ENCODE data around the gene SC5D.

SC5D gene, protein sequence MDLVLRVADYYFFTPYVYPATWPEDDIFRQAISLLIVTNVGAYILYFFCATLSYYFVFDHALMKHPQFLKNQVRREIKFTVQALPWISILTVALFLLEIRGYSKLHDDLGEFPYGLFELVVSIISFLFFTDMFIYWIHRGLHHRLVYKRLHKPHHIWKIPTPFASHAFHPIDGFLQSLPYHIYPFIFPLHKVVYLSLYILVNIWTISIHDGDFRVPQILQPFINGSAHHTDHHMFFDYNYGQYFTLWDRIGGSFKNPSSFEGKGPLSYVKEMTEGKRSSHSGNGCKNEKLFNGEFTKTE

GRCh38 chr11:121292495-121293287, at the start of gene SC5D:
Gene SC5D (plus strand): TSS chr11:121292771. CDS start chr11:121303376, 10,605 bp downstream.
- DNase-seq = peak; percentile 96

DNA sequence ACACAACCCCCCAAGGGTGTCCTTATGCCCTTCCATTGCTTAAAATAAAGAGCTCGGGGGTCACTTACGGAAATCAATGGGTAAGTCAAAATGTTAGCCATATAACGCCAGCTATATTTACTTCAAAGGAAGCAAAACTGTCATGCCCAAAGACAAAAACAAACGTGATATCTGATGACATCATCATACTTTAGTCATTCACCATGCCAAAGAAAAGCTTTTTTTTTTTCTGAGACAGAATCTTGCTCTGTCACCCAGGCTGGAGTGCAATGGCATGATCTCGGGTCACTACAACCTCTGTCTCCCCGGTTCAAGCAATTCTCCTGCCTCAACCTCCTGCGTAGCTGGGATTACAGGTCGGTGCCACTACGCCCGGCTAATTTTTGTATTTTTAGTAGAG, 47.7 kb upstream of the SC5D start:
- no peak for DNase-seq

DNA sequence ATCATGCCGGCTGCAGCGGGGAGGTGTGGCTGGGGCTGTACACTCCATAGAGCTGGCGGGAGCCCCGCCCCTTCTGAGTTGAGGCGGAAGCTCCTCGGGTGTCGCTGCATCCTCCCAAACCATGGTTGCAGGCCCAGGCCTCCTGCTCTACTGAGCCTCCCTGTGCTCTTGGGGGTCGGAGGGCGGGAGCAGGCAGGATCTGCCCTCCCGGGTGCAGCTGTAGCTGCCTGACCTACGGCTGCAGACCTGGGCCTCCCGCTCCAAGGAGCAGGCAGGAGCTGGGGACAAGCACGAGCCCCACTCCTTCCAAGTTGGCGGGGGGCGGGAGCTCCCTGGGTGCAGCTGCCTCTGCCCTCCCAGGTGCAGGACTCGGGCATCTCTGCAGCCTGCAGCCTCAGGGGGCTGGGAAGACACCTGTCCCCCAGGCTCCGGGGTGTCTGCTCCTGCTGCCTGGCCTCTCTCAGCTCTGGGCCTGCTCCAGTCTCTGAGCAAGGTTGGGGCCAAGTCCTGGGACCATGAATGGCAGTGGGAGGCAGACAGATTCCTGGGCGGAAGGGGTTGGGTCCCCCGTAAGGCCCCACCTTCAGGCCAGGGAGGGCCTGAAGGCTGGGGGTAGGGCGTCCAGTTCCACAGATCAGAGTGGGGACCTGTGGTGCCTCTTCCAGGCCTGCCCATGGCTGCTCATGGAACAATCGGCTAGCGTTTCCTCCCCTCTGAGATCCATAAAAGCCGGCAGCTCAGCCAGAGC, 46.4 kb upstream of the SC5D start:
- no peak for DNase-seq

GRCh38 chr11:121246769-121247035, 45.9 kb upstream of the SC5D start:
- no peak for DNase-seq

DNA sequence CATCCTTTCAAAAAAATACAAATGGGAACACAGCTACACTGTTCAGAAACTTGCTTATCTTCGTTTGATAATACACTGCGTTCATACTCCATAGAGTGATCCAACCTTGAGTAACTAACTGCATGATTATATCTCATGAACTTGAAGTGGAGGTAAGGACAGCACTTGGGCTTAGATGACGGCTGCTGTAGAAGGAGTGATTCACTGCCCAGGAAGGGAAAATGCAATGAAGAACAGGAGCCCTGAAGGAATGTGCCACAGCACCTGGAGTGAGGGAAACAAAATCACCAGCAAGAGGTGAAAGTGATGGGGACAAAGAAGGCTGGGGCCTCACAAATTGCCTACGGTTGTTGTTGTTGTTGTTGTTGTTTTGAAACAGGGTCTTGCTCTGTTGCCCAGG, 44.1 kb upstream of the SC5D start:
- no peak for DNase-seq

DNA sequence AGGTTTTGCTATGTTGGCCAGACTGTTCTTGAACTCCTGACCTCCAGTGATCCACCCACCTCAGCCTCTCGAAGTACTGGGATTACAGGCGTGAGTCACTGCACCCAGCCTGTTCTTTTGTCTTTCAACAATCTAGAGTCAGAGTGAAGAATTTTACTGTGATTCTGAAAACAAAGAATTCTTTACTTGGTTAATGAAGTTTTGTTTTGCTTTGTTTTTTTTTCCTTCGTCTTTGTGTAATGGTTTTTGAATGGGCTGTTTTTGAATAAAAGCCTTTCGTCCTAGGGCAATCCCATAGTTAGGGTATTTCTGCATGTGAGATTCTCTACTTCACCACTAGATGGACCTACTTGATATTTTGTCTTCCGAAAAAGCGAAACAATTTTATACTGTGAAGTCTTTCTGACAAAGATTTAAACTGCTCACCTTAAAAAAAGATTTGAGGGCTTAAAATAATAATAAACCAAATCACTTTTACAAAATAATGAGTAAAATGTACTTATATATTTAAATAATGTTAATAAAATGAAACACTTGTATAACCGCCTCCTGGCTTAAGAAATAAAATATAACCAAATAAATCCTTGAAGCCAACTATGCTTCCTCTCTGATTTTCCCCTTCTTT, 43.4 kb upstream of the SC5D start:
- DNase-seq = peak; percentile 37

DNA sequence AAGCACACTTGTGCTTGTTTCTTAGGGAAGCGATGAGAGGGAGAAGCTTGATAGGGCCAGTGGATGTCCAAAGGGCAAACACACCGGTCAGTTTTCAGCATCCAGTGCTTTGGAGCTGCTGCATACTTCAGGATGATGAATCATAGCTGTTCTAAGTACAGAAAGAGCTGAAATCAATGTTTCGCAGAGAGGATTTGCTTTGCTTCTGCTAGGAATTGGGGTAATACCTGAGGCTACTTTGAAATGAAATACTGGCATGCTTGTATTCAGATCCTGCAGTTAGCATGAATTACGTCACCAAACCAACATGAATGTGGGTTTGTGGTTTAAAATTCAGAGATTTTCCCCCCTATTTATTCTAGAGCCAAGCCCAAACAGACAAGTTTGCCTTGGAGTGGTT, 41.7 kb upstream of the SC5D start:
- no peak for DNase-seq

GRCh38 chr11:121253951-121254350, 38.6 kb upstream of the SC5D start:
- no peak for DNase-seq

DNA sequence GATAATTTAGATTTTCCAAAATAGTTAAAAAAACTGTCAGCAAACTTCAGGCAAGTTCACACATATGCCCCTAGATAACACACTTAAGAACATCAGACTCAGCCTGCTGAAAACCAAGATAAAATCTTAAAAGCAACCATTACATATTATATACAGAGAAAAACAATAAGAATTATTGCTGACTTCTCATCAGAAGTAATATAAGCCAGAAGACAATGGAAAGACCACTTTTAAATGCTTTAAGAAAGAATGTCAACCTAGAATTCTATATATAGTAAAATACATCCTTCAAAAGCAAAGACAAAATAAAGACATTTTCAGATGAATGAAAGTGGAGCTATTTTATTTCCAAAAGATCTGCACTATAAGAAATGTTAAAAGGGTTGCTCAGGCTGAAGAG, 37.8 kb upstream of the SC5D start:
- DNase-seq = no peak

GRCh38 chr11:121255473-121256125, 37.0 kb upstream of the SC5D start:
- no peak for DNase-seq

GRCh38 chr11:121257289-121257688, 35.3 kb upstream of the SC5D start:
- DNase-seq = no peak

DNA sequence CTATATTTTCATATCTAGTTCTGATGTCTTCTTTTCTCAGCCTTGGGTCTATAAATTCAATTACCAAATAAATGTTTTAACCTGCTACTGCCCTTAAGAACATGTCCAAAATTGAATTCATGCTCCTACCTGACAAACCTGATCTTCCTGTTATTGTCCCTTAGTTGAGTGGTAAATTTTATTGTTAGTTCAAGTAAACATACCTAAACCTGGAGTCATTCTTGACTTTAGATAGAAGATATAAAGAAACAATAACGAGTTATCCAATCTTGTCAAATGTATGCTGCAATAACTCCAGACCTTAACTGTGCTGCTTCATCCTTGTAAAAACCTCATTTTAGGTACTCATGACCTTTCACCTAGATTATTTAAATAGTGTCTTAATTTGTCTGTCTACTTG, 34.6 kb upstream of the SC5D start:
- no peak for DNase-seq

DNA sequence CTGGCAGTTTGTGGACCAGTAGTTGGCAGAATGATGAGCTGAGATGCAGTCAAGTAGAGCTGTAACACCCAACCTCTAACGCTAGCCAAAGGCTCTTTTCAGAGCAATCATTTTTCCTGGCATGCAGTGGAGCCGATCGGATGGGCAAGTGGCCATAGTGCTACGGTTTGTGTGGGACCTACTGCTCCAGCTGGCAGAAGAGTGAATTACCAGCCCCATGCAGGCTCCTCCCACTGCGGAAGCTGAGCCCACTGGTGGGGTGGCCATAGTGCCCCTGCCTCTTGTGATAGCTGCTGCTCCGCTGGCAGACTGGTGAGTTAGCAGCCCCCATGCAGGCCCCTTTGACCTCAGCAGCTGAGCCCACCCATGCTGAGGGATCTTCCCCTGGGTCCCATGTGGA, 27.0 kb upstream of the SC5D start:
- no peak for DNase-seq

DNA sequence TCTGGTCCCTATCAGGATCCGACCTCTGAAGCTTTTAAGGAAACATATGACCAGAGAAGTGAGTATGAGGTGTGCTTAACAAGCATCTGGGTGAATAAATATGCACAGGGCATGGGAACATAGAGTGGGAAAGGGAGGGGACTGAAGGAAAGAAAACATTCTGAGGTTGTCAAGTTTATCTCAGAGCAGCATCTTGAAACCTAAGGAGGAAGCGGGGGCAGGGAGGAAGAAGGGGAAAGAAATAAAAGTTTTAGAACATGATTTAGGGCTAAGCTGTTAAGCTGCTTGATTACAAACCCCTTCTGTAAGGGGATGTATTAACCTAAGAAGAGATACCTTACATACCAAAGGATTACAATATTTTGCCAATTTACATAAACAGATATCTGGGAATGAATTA, 24.0 kb upstream of the SC5D start:
- no peak for DNase-seq

- DNase-seq = no peak
These were observed 22.4 kb upstream of the SC5D start for GRCh38 chr11:121270001-121270678.

DNA sequence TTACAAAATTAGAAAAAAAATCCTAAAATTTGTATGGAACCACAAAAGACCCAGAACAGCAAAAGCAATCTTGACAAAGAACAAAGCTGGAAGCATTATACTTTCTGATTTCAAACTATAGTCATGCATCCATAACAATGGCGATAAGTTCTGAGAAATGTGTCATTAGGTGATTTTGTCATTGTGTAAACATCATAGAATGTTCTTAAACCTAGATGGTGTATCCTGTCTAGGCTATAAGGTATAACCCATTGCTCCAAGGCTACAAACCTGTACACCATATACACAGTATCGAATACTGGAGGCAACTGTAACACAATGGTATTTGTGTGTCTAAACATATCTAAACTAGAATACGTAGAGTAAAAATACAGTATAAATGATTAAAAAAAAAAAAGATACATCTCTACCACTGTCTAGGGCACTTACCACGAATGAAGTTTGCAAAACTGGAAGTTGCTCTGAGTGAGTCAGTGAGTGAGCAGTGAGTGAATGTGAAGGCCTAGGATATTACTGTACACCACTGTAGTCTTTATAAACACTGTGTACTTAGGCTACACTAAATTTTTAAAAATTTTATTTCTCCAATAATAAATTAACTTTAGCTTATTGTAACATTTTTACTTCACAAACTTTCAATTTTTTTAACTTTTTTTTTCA, 18.1 kb upstream of the SC5D start:
- no peak for DNase-seq

GRCh38 chr11:121281698-121282097, 10.9 kb upstream of the SC5D start:
- DNase-seq = no peak

- DNase-seq = no peak
These were observed 10.2 kb upstream of the SC5D start for GRCh38 chr11:121282386-121282785.

DNA sequence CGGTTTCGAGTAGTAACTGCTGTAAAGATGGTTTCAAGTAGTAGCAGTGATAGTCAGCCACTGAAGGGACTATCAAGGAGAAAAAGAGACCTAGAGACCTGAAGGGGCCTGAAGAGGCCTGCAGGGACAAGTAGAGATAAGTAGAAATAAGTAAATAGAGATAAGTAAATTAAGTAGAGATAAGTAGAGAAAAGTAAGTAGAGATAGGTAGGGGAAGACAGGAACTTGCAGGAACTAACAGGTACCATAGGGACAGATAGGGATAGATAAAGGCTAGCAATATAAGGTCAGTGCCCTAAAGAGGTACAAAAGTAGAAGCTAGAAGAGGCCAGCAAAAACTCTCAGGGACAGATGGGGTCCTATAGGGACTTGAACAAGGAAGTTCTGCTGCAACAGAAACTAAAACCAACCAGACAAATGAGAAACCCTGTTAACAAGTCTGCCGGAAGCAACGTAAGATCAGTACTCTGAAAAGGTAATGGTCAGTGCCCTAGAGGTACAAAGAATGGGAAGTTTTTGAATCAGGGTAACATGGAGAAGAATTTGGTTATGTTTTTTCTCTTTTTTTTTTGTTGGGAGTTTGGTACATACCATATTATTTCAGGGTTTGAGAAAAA, 9.6 kb upstream of the SC5D start:
- no peak for DNase-seq

DNA sequence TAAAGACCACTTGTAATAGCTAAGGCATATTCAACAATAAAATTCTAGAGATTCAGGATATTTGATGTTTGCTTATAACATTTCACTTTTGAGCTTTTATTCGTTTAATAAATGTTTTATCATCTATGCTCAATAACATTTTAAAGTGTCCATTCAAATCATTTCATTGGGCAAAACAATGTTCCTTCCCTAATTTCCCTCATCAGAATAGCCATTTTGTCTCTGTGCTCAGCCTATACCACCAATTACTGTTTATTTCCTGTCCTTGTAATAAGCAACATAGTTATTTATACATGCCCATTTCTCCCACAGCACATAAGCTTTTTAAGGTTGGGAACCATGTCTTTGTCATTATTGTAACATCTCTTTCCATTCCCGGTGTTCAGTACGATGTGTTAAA, 1.3 kb upstream of the SC5D start:
- no peak for DNase-seq

DNA sequence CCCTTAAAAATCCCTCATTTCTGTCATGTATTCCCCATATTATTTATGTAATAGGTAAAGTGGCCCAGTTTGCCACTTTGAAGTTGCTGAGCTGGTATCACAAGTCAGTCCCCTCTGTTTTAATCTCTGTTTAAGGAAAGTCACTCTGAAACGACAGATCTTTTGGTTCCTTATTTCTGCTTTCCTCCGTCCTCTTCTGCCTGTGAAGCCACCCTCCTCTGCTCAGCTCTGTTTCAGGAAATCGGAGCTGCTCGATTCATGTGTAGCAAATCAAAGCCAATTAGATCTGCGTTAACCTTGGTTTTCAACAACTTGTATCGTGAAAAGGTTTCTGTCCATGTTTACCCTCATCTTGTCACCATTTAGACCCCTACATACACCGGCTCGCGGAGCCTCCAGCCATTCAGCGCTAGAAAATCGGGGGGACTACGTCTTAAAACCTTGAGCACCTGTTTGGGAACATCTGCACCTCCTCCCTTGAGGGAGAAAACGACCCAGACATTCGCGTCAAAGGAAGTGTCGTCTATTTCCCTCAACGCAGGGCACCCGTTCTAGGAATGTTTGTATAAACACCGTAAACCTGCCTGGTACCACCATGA, 576 bp upstream of the SC5D start:
- DNase-seq = peak; percentile 35

All from NCI-H774 (cell line).